GM21381 (cell line): ENCODE results near the gene LRRC10B.

Experiments used
- ATAC-seq: cut with Tn5 transposase; IDR thresholded peaks from one replicate; pipeline ENCODE4 v1.9.1; 2021; ENCODE audit warnings: mild to moderate bottlenecking, moderate library complexity; ENCODE audit not compliant: unreplicated experiment

LRRC10B gene

DNA sequence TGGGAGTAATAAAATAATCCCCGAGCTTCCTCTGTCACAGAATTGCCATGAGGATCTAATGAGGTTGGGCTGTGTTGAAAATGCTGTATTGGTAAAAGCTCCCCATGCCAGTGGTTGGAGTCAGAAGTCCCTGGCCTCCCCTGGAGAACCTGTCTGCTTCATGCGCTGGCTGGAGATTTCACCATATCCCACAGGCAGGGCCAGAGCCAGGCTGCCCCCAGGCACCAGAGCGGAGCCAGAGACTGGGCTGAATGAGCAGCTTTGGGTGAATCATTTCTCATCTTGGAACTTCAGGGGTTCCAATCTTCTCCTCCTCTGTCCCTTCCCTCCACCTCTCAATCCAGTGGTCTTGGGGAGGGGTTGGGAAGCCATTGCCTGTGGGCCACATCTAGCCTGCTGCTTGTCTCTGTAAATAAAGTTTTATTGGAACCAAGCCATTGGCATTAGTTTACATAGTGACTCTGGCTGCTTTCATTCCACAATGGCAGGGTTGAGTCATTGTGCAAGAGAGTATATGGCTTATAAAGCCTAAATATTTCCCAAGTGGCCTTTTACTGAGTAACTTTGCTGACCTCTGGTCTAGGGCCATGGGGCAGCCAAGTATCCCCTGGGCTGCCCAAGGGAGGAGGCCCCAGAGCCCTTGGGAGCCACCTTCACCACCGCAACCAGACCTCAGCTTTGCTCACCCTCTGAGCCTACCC lies 35.2 kb downstream of the LRRC10B start:
- no peak for ATAC-seq

DNA sequence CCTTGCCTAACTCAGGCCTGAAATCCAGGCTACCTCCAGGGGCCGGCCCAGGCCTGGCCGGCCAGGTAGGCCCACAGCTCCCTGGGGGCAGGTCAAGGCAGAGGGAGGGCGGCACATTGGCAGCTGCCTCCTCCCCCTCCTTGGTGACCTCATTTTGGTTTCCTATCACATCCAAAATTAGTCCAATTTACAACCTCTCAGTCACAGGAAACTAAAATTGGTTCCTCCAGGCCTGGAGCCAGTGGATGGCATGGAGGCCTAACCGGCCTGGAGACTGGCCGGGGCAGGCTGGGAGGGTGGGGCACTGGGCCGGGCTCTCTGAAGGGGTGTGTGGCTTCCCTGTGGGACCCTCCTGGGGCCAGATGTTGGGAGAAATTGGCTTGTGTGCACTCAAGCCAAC lies 35.9 kb downstream of the LRRC10B start:
- ATAC-seq: no peak

- no peak for ATAC-seq
These were observed 36.8 kb downstream of the LRRC10B start for GRCh38 chr11:61545341-61545740.

- no peak for ATAC-seq
These were observed 37.4 kb downstream of the LRRC10B start for GRCh38 chr11:61545921-61546320.

DNA sequence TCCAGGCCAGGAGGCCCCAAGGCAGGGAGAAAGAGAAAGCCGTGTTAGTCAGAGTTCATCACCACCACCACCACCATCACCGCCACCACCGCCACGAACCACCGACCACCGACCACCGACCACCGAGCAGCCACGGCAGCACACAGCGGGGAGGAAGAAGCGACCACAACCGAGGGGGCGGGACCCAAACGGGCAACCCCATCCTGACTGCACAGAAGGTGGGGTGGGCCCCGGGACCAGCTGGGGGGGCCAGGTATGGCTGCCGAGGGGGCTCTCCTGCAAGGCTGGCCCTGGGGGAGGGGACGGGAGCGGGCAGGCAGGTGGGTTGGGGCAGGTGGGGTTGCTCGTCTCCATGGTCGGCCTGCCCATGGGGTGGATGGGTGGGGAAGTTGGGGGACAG lies 38.1 kb downstream of the LRRC10B start:
- ATAC-seq: no peak

DNA sequence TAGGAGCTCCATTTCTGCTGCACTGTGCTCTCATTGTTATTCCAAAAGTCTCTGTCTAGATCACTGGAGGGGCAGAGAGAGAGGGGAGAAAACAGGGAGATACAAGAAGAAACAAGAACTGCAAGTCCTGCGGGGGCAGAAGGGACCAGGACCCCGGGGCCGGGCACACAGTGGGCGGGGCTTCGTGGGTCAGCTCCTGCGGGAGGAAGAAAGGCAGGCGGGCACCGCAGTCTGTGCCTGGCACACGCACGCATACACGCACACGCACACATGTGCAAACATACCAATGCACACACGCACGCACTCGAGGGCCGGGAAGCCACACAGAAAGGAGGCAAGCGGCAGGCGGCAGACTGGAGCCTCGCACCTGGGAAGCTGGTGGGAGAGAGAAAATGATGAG lies 38.7 kb downstream of the LRRC10B start:
- ATAC-seq: no peak

DNA sequence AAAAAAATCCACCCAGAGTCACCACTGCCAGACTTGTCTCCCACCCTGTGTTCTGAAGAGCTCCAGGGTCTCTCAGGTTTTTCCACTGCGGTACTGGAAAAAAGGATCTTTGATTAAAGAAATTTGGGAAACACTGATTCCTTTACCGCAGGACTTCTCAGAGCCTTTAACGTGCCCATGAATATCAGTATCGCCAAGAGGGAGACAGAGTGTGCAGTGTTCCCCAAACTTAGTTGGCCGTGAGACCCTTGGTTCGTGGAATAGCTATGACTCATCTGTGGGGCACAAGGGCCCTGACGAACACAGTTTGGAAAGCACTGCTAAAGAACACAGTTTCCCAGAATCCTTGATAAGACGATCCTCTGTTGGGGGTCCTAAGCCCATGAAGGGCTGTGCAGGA lies 40.6 kb downstream of the LRRC10B start:
- no peak for ATAC-seq

DNA sequence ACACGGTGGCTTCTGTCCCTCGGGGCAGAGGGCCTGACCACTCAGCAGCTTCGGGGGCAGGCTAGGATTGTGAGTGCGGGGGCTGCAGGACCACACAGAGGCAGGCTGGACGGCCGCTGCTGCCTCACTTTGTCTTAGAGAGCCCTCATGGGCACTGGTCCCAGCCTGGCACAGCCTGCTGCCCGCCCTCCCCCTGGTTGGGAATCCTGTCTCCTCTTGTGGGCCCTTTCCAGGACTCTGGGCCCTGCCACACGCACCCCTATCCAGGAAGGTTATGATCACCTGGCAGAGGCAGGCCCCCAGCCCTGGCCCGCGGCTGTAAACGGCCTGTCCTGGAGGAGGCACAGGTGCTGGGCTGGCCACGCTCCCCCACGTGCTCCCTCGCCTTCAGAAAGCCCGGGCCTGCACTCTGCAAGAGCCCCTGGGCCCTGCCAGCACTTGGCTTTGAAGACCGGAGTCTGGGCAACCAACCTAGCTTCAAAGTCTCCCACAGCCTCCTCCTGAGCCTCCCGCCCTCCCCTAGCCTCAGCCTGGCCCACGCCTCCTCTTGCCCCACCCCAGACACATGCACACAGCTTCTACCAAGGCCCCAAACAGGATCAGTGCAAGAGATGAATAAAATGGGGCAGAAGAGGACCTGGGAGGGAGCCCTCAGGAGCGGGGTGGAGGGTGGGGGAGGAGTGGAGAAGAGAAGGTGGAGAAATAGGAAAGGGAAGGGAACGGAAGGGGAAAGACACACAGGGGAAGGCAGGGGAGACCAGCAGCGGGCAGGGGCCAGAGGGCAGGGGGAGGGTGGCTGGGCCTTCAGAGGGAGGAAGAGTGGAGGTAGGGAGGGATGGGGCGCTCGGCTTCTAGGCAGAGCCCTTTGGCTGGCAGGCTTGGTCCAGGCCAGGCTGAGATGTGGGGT lies 41.4 kb downstream of the LRRC10B start:
- ATAC-seq: no peak

GRCh38 chr11:61550665-61551227 lies 42.2 kb downstream of the LRRC10B start:
- no peak for ATAC-seq

DNA sequence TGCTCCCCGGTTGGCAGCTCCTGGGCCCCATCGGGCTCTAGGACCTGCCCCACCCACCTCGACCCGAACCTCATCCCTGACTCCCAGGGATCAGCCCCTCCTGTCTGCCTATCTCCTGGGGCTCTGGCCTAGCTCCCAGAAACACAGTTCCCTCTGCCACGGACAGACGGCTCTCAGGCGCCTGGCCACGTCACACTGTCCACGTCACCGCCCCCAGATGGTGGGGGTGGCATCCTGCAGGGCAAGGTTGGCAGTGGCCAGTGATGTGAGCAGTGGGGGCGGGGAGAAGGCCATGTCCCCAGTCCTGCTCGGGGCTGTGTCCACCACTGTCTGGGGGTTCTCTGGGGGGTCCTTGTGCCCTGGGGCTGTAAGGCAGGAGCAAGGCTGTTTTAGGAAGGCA lies 43.1 kb downstream of the LRRC10B start:
- ATAC-seq: no peak

DNA sequence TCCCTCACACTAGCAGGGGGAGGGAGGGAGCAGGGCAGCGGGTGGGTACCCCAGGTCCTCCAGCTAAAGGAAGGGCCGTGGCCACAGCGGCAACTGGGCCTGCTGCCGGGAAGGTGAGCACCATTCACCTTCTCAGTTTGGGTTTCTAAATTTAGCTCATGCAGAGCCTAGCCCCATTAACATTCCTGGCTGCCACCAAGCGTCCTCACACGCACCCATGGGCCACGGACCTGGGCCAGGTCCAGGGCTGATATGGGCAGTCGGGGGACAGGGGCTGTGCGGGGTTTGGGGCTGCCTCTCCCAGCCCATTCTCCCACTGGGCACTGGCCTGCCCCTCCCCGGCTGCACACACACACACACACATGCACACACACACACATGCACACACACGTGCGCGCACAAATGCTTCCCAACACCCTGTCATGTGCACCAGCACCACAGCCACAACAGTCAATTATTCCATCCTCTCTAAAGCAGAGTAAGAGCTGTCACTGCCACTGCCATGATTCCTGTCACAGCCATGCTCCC lies 43.6 kb downstream of the LRRC10B start:
- no peak for ATAC-seq

DNA sequence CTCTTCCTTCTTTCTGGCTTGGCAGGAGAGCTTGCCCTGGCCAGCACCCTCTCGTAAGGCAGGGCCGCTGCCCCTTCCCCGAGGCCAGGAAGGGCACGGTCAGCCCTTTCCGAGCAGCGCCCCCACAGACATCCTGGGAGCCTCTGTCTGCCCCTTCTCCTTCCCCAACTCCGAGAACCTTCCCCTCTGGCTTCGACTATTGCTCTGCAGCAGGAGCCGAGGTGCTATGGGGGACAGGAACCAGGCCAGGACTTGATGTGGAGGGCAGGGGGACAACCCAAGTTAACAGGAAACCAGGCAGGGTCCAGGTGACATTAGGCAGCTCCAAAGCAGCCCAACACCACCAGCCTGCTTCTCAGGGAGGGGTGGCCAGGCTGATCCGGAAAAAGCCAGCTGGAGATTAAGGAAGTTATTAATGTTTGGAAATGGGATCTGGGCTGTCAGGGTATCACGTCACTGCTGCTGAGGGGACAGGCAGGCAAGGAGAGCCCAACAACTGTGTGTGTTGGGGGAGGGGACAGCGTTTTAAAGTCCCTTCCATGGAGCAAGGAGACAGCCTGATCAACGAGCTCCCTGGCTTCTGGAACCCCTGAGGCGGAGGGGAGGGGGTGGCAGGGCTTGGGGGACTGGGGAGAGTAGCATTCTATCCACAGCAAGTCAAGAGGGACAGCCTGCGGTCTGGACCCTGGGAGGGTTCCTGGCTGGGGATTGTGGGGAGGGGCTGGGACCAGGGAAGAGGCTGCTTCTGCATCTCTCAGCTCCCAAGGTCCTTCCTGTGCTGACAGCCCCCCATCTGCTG lies 45.0 kb downstream of the LRRC10B start:
- ATAC-seq: no peak

DNA sequence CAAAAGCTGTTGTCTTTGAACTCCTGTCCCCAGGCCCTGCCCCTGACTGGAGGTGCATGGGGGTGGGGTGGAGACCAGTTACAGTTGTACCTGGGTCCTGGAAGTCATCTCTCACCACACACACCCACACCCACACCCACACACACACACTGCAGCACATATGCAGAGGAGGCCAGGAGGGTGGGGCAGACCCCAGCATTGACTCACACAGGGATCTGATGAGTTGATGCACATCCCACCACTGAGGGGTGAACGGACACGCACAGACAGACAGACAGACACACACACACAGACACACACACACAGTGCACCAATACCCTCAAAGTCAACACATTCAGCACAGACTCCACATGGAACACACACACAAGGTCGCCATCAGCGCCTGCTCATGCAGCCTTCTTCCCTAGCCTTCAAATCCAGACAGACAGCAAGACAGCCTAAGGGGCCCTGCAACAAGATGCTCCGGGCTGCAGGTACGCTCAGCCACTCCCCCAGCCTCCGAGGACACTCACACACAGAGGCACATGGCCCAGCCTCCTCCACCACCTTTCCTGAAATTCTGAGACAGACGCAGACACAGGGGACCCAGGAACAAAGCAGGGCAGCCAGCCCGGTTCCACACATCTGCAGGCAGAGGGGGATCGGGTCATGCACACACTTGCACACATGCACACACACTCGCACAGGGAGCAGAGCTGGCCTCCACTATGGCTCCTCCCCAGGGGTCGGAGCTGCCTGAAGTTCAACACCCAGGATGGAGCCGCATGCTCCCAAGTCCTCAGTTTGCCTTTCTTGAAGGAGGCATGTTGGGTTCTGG lies 45.8 kb downstream of the LRRC10B start:
- ATAC-seq: no peak

GRCh38 chr11:61555051-61555969 lies 46.8 kb downstream of the LRRC10B start:
- ATAC-seq: no peak

- ATAC-seq: no peak
These were observed 47.4 kb downstream of the LRRC10B start for GRCh38 chr11:61555978-61556377.

DNA sequence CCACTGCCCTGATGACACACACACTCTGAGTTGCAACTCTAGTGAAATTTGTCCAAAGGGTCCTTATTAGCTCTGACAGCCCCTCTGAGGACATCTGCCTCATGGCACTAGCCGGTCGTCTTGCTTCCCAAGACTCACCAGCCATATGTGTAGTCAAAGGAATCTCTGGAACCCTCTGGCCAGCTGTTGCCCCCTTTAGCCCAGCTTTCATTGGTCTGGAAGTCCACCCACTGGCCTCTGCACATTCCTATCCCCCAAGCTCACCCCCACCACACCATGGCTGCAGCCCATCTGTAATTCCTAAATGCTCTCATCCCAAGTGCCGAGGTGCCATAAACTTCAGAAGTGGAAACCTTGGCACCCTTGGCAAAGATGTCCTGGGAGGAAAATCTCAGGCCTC lies 48.1 kb downstream of the LRRC10B start:
- ATAC-seq: no peak
